Limb (tissue), 2 donors: ENCODE results near the gene TERF2IP.

Source experiments
- DNase-seq, 2 donors: peaks; one replicate each; pipeline ENCODE4 v3.0.0-alpha.2; 2016; ENCODE audit errors: extremely low spot score in 2 of 2

The TERF2IP gene, protein sequence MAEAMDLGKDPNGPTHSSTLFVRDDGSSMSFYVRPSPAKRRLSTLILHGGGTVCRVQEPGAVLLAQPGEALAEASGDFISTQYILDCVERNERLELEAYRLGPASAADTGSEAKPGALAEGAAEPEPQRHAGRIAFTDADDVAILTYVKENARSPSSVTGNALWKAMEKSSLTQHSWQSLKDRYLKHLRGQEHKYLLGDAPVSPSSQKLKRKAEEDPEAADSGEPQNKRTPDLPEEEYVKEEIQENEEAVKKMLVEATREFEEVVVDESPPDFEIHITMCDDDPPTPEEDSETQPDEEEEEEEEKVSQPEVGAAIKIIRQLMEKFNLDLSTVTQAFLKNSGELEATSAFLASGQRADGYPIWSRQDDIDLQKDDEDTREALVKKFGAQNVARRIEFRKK

DNA sequence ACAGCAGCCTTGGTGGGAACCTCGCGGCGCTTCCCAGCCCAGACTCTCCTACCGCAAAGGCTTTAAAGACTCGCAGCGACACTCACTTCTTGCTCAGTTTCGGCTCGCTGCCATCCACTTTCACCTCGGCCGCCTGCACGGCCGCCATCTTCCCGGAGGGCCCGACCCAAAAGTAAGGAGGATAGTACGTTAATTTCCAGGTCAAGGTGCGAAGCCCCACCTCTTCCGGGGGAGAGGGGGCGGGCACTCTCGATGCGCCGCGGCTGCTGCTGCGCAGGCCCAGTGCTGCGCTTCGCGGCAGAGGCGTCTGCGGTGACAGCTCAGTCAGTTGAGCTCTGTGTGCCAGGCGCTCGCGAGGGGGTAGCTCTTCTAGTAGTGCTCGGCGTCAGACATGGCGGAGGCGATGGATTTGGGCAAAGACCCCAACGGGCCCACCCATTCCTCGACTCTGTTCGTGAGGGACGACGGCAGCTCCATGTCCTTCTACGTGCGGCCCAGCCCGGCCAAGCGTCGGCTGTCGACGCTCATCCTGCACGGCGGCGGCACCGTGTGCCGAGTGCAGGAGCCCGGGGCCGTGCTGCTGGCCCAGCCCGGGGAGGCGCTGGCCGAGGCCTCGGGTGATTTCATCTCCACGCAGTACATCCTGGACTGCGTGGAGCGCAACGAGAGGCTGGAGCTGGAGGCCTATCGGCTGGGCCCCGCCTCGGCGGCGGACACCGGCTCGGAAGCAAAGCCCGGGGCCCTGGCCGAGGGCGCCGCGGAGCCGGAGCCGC lies at the start of gene TERF2IP, which contains the start of gene KARS1:
Gene TERF2IP (plus strand): TSS at position 282 of the 773 bp plus-strand sequence. CDS start 110 bp downstream, at position 392.
Gene KARS1 (minus strand): TSS at position 174 of the 773 bp plus-strand sequence. CDS start 26 bp downstream, at position 148.
- peak; percentile 95 to 97 for DNase-seq

- no peak for DNase-seq
Measured at GRCh38 chr16:75599452-75600277, 47.9 kb upstream of the TERF2IP start.

- no peak for DNase-seq
Measured at GRCh38 chr16:75603241-75603640, 44.3 kb upstream of the TERF2IP start.

- DNase-seq, result no peak
Measured at GRCh38 chr16:75606507-75606906, 41.1 kb upstream of the TERF2IP start.

DNA sequence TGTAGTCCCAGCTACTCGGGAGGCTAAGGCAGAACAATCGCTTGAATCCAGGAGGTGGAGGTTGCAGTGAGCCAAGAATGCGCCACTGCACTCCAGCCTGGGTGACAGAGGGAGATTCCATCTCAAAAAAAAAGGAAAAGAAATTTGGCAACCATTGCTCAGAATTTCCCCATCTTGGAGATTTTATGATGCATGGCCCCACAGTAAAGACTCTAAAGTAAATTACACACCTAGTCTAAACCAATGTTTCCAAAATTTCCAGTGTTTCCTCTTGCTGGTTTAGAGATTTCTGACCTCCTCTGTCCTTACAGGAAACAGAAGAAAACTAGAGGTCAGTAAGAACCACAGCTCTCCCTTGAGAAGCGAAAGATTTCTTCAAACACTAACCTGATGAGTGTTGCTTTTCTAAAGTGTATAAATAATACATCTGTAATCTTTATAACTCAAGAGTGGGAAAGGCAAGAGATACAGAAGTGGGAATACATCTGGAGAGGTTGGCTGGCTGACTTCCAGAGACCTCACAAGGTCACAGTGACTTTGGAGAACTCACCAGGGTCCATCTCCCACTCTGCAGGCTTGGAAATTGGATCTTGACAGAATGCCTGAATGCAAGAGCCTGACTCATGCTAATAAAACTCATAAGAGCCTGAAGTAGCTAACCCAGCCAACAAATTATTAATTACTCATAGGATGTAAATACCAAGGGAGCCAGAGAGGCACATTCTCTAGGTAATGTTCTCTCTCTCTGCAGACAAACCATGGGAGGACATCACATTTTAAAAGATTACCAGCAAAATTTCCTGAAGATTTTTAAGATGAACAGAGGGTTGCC lies 33.3 kb upstream of the TERF2IP start:
- DNase-seq, result no peak

DNA sequence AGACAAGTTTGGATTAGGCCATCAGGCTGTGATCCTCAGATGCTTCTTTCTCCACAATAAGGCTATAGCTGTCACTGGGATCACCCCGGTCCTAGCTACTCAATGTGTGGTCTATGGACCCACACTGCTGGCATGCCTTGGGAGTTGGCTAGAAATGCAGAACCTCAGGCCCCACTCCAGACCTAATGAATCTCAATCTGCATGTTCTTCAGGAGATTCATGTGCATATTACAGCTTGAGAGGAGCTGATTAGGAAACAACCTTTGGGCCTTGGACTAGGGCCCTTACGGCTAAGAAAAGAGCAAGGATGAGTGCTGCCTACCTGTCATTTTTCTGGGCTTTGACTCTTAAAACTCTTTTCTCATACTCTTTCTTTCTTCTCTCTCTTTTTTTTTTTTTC lies 32.0 kb upstream of the TERF2IP start:
- DNase-seq, result no peak

DNA sequence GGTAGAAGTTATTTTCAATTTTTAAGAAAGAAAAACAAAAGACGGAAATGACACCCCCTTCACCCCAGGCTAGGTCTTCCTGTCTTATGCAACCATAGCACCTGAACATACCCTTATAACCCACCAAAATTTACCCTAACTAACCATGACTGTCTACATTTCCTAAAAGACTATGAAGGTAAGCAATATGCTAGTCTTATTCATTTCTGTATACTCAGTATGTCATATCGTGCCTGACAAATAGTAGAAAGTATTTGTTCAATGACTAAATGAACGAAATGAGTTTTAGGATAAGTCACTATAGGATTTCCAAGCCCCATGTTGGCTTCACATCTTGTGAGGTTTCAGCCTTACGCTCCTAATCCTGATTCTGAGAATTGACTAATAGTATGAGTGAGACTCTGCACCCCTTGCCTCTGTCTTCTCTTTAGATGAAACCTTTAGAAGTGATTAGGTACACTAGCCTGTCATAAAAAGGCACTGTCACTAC lies 31.0 kb upstream of the TERF2IP start:
- no peak for DNase-seq

DNA sequence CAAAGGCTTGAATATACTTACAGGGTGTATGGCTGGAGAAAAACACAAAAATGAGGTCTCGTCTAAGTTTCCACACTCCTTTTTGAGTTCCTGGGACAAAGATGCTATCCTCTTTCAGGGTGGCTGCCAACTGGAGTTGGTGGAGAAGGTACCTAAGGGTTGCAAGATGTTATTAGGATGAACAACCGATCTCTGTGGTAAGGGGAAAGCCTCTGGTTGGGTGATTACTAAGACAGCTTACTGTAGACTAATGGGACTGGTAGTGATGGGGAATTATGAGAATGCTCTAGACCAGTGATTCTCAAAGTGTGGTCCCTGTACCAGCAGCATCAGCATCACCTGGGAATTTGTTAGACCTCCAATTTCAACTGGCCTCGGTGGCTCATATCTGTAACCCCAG lies 30.5 kb upstream of the TERF2IP start:
- DNase-seq, result no peak

DNA sequence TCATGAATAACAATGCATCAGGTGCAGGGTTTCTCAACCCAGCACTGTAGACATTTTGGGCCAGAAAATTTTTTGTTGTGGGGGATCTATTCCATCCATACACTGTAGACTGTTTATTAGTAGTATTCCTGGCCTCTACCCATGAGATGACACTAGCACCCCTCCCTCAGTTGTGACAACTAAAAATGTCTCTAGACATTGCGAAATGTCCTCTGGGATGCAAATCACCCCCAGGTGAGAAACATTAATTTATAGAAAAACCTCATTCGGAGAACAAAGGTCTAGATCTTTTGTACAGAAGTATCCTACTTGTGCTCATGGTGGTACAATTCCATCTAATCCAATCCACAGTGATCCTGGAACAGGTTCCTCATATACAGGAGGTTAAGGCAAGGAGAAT lies 28.8 kb upstream of the TERF2IP start:
- DNase-seq, result no peak

DNA sequence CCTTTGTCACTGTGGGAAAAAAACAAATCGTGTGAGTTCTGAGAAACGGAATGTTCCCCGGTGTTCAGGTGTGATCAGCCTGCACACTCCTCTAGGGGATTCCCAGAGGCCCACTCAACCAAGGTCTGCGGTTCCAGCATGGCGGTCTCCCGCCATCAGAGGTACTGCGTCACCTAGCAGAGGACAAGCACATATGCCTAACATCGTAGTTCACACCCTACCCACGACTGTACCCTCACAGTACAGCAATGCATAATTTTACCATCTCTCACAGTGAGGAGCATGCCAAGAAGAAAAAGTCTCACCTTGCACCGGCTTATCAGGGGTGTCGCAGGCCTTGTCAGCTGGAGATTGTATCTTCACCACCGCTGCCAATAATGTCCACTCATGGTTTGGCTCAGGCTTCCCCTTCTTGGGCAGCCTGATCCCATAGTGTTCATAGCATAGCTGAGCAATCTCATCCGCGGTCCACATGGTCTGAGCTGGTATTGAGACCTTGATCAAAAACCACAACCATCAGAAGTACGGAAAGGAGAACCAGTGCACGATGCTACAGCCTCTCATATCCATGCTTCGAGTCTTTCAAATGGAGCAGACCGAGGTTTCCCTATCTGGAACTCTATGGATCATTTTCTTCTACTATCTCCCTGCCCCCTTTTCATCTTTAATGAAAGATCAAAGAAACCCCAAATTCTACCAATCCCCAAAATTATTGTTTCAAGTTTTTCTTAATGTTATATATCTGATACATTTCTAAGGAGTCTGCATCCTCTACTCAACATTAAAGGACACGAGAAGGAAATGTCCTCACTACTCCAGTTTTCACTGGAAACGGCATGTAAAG lies 27.0 kb upstream of the TERF2IP start:
- DNase-seq, result no peak

DNA sequence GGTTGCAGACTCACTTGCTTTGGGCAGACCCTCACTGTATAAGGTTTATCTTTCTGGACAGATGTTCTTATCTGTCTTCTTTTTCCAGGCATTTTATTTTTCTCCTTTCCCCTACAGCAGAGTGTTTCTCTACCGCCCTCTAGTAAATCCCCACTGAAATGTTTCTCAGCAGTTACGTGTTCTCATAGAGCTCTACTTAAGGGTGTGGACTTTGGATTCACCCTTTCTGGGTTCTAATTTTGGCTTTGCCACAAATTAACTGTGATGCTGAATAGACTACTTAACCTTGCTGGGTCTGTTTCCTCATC lies 26.4 kb upstream of the TERF2IP start:
- DNase-seq, result peak in 1 of 2 donors; percentile 58

- peak; percentile 97 to 98 for DNase-seq
Measured at GRCh38 chr16:75622761-75623605, 24.6 kb upstream of the TERF2IP start, which contains the start of gene ADAT1. ADAT1 (minus strand) TSS chr16:75623281; CDS start chr16:75620799, 2,482 bp downstream.

DNA sequence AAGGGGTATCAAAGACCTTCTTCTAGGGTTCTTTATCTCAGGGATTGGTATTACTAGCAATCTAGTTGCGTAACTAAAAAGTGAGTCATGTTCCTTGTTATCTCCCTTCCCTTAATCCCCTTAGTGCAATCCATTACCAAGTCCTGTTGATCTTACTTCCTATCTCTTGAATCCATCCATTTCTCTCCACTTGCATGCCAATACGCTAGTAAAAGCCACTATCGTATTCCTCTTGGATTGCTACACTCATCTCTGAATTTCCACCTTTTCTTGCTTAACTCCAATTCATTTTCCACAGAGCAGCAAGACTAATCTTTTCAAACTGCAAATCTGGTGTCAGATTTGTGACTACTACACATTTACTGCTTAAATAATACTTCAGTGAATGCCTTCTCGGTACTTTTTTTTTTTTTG lies 22.6 kb upstream of the TERF2IP start:
- DNase-seq, result no peak

DNA sequence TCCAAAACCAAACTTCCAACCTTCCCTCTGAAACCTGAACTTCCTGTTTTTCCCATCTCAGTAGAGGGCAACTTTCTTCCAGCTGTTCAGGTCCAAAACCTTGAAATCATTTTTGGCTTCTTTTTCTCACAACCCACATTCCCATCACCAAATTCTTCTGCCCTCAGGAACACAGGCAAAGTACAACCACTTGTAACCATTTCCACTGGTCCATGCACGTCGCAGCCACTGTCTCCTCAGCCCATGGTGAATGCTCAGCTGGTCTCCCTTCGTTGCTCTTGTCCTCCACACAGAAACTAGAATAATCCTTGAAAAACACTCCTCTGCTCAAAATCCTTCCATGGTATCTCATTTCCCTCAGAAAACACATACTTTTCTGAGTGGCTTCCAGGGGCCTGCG lies 20.8 kb upstream of the TERF2IP start:
- DNase-seq, result no peak

GRCh38 chr16:75627851-75628250 lies 19.7 kb upstream of the TERF2IP start:
- DNase-seq, result no peak

- no peak for DNase-seq
Measured at GRCh38 chr16:75628351-75628750, 19.2 kb upstream of the TERF2IP start.

DNA sequence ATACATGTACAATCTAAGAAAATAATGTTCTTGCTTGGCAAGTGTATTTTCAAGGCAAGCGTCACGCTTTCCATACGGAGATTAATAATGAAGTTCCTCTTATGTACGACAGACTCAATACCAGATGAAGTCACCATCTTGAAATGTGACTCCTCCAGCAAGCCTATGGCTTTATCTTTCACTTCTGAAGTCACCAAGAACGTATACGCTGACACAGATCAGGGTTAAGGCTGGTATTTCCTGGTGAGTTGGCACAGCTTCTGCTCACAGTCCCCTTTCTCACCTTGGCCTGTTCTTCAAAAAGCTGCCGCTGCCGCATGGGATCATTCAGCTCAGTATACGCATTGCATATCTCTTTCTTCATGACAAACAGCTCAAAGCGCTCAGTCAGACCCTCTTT lies 18.4 kb upstream of the TERF2IP start:
- DNase-seq, result no peak

DNA sequence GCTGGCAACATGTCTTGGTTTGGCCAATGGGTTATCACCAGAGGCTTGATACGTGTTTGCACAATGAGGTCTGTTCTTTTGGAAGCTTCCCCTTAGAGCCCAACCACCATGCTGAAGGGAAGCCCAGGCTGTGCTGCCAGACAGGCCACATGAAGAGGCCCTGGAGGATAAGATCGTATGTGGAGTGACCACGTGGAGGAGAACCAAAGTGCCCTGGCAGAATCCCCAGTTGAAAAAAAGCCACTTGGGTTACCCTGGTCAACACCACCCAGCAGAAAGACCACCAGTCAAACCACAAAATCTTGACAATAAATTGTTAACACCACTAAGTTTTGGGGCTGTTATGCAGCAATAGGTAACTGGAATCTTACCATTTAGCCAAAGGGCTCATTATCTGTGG lies 17.5 kb upstream of the TERF2IP start:
- no peak for DNase-seq

DNA sequence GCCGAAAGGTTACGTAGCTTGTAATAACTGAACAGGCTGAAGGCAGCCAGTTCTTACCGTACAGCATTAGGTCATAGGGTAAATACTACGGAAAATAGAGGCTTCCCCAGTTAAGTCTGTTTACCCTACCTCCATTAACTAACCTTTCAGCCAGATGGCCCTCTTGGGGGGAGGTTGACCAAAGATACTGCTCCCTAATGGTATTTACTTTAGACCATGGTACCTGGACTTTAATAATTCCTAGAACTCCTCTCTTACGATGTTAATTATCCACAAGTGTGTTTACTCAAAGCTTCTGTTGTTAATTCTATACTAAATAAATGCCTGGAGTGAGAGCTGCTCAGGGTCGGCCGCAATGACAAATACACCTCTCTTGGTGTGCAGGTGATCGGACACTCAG lies 14.7 kb upstream of the TERF2IP start:
- no peak for DNase-seq
